Astrocyte (in vitro differentiated cells and primary cell): Measurements from ENCODE around the gene MCM3AP. TPM values are rescaled to one million over a fixed set of nuclear protein-coding genes. Genes with fewer than 3 reads are reported as not detected.

Experiments
- DNase-seq: peaks from one replicate; pipeline ENCODE4 v3.0.0-alpha.2; 2010; ENCODE audit warnings: low read depth
- FAIRE-seq: peaks from 2 replicates; lab custom pipeline; 2011; peaks lifted over from hg19 to GRCh38; lab: Jason Lieb, UNC
- H2AFZ ChIP-seq: 2 replicates; pipeline ENCODE4 v1.6.0; 2012; ENCODE audit warnings: low read depth, low read length, inconsistent platforms
- H3K27ac ChIP-seq: 2 replicates; pipeline ENCODE4 v1.5.1; 2011; ENCODE audit warnings: low read depth, low read length, inconsistent platforms
- H3K27me3 ChIP-seq: 2 replicates; pipeline ENCODE4 v1.6.0; 2011; ENCODE audit warnings: low read length, inconsistent platforms; ENCODE audit not compliant: insufficient read depth
- H3K36me3 ChIP-seq: 2 replicates; pipeline ENCODE4 v1.5.1; 2011; ENCODE audit warnings: low read length, inconsistent platforms; ENCODE audit not compliant: insufficient read depth
- H3K4me1 ChIP-seq: 2 replicates; pipeline ENCODE4 v1.5.1; 2011; ENCODE audit warnings: low read length, inconsistent platforms; ENCODE audit not compliant: insufficient read depth
- H3K4me2 ChIP-seq: 2 replicates; pipeline ENCODE4 v1.6.0; 2012; ENCODE audit warnings: low read length, inconsistent platforms
- H3K4me3 ChIP-seq: 2 replicates; pipeline ENCODE4 v1.5.1; 2011; ENCODE audit warnings: low read depth, mild to moderate bottlenecking, low read length, inconsistent platforms; ENCODE audit not compliant: insufficient read depth
- H3K79me2 ChIP-seq: 2 replicates; pipeline ENCODE4 v1.6.0; 2012; ENCODE audit warnings: mild to moderate bottlenecking, low read length, inconsistent platforms; ENCODE audit not compliant: insufficient read depth
- H3K9ac ChIP-seq: 2 replicates; pipeline ENCODE4 v1.6.0; 2012; ENCODE audit warnings: mild to moderate bottlenecking, low read length, inconsistent platforms
- H3K9me3 ChIP-seq: 2 replicates; pipeline ENCODE4 v1.5.1; 2012; ENCODE audit warnings: low read depth, mild to moderate bottlenecking, low read length, inconsistent platforms; ENCODE audit not compliant: insufficient read depth
- H4K20me1 ChIP-seq: 2 replicates; pipeline ENCODE4 v1.6.0; 2012; ENCODE audit warnings: low read length, inconsistent platforms; ENCODE audit not compliant: insufficient read depth
- H3K27ac Mint-ChIP-seq: one replicate; pipeline ENCODE4 v1.8.0; 2021; ENCODE audit warnings: mild to moderate bottlenecking, mixed read lengths; ENCODE audit not compliant: unreplicated experiment
- H3K27me3 Mint-ChIP-seq: one replicate; pipeline ENCODE4 v1.8.0; 2021; ENCODE audit warnings: low read depth, mixed read lengths; ENCODE audit not compliant: unreplicated experiment
- H3K36me3 Mint-ChIP-seq: one replicate; pipeline ENCODE4 v1.8.0; 2021; ENCODE audit warnings: low read depth, mixed read lengths; ENCODE audit not compliant: unreplicated experiment
- H3K4me1 Mint-ChIP-seq: one replicate; pipeline ENCODE4 v1.8.0; 2021; ENCODE audit warnings: low read depth, mixed read lengths; ENCODE audit not compliant: unreplicated experiment
- H3K4me3 Mint-ChIP-seq: one replicate; pipeline ENCODE4 v1.8.0; 2021; ENCODE audit warnings: mild to moderate bottlenecking, moderate library complexity, mixed read lengths; ENCODE audit not compliant: unreplicated experiment
- H3K9me3 Mint-ChIP-seq: one replicate; pipeline ENCODE4 v1.8.0; 2021; ENCODE audit warnings: mild to moderate bottlenecking, mixed read lengths; ENCODE audit not compliant: unreplicated experiment
- CTCF ChIP-seq: IDR thresholded peaks from 2 replicates; pipeline ENCODE4 v1.5.1; 2011; ENCODE audit warnings: low read depth, mild to moderate bottlenecking, inconsistent platforms, low read length, moderate library complexity; ENCODE audit not compliant: insufficient read depth
- EZH2 ChIP-seq: IDR thresholded peaks from 2 replicates; pipeline ENCODE4 v1.6.1; 2012; ENCODE audit warnings: mild to moderate bottlenecking, low read length, inconsistent platforms; ENCODE audit not compliant: insufficient read depth
- total RNA-seq: library from RNA; stranded (reverse); gene quantifications from 2 replicates; pipeline ENCODE4 v1.2.1, GENCODE V29; 2021

Gene MCM3AP
- total RNA-seq, 1 donor from 2014 or later: 84.2 TPM

- no peaks in the 10 kb centered on the region for H3K36me3 ChIP-seq
- peaks cover 16% of the 10 kb centered on the region for H3K4me1 ChIP-seq
- Mint-ChIP-seq H3K9me3 (no peaks in the 10 kb centered on the region), H3K4me1 (peaks cover 20% of the 10 kb centered on the region), H3K4me3 (no peak overlapping the region), H3K36me3 (peaks cover 18% of the 10 kb centered on the region), H3K27ac (no peak overlapping the region), H3K27me3 (no peaks in the 10 kb centered on the region)
- no peak overlapping the region for H3K27ac ChIP-seq
- H3K27me3 ChIP-seq: no peaks in the 10 kb centered on the region
- H3K4me3 ChIP-seq: no peak overlapping the region
- peaks cover 59% of the 10 kb centered on the region for H3K79me2 ChIP-seq
- no peak overlapping the region for H2AFZ ChIP-seq
- no peak for TF ChIP-seq EZH2
- no peak for TF ChIP-seq CTCF
- no peaks in the 10 kb centered on the region for H3K9me3 ChIP-seq
- H4K20me1 ChIP-seq: peaks cover 80% of the 10 kb centered on the region
- DNase-seq (no peak), FAIRE-seq (no peak)
- H3K9ac ChIP-seq: no peak overlapping the region
- H3K4me2 ChIP-seq: no peak overlapping the region
Measured at GRCh38 chr21:46223217-46223616, 62.2 kb downstream of the MCM3AP start.

- Histone ChIP-seq H3K36me3 (no peaks in the 10 kb centered on the region), H2AFZ (no peak overlapping the region), H3K9me3 (no peaks in the 10 kb centered on the region), H4K20me1 (peaks cover 79% of the 10 kb centered on the region), H3K4me1 (peaks cover 16% of the 10 kb centered on the region), H3K4me2 (no peak overlapping the region), H3K27me3 (no peaks in the 10 kb centered on the region), H3K4me3 (no peak overlapping the region), H3K79me2 (peaks cover 53% of the 10 kb centered on the region), H3K27ac (no peak overlapping the region), H3K9ac (no peak overlapping the region)
- TF ChIP-seq EZH2: no peak
- TF ChIP-seq CTCF: no peak
- no peaks in the 10 kb centered on the region for H3K27me3 Mint-ChIP-seq
- H3K4me3 Mint-ChIP-seq: no peak overlapping the region
- no peaks in the 10 kb centered on the region for H3K9me3 Mint-ChIP-seq
- peaks cover 18% of the 10 kb centered on the region for H3K36me3 Mint-ChIP-seq
- no peak for FAIRE-seq
- H3K27ac Mint-ChIP-seq: no peak overlapping the region
- DNase-seq: no peak
- peaks cover 20% of the 10 kb centered on the region for H3K4me1 Mint-ChIP-seq
Measured at GRCh38 chr21:46222436-46223116, 62.8 kb downstream of the MCM3AP start.

GRCh38 chr21:46221664-46222435 lies 63.6 kb downstream of the MCM3AP start:
- Mint-ChIP-seq H3K27ac (no peak overlapping the region), H3K36me3 (peaks cover 20% of the 10 kb centered on the region), H3K27me3 (no peaks in the 10 kb centered on the region)

More at GRCh38 chr21:46221664-46222435, 63.6 kb downstream of the MCM3AP start:
- no peaks in the 10 kb centered on the region for H3K9me3 Mint-ChIP-seq
- H3K36me3 ChIP-seq: no peaks in the 10 kb centered on the region
- no peak overlapping the region for H3K9ac ChIP-seq
- no peak overlapping the region for H3K4me3 ChIP-seq
- TF ChIP-seq EZH2: no peak
- no peak for TF ChIP-seq CTCF
- no peak overlapping the region for H3K4me2 ChIP-seq
- FAIRE-seq (no peak), DNase-seq (no peak)
- no peak overlapping the region for H3K27ac ChIP-seq
- H3K4me1 ChIP-seq: peaks cover 9% of the 10 kb centered on the region
- H2AFZ ChIP-seq: no peak overlapping the region
- H3K9me3 ChIP-seq: no peaks in the 10 kb centered on the region
- peaks cover 12% of the 10 kb centered on the region for H3K4me1 Mint-ChIP-seq
- H4K20me1 ChIP-seq: peaks cover 77% of the 10 kb centered on the region
- peaks cover 46% of the 10 kb centered on the region for H3K79me2 ChIP-seq
- H3K27me3 ChIP-seq: no peaks in the 10 kb centered on the region
- H3K4me3 Mint-ChIP-seq: no peak overlapping the region
